IPS DF 4.7 (cell line): ENCODE measurements around the gene TOR1B.
"Not testable (repeated sequence)": the region's sequence is repeated elsewhere in the genome, so short reads cannot be mapped to it uniquely, and the experiment has no call there.

Source experiments
- DNase-seq: peaks from one replicate; pipeline ENCODE4 v3.0.0-alpha.2; 2013; ENCODE audit warnings: low spot score; ENCODE audit errors: extremely low read depth

The TOR1B gene, protein sequence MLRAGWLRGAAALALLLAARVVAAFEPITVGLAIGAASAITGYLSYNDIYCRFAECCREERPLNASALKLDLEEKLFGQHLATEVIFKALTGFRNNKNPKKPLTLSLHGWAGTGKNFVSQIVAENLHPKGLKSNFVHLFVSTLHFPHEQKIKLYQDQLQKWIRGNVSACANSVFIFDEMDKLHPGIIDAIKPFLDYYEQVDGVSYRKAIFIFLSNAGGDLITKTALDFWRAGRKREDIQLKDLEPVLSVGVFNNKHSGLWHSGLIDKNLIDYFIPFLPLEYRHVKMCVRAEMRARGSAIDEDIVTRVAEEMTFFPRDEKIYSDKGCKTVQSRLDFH

DNA sequence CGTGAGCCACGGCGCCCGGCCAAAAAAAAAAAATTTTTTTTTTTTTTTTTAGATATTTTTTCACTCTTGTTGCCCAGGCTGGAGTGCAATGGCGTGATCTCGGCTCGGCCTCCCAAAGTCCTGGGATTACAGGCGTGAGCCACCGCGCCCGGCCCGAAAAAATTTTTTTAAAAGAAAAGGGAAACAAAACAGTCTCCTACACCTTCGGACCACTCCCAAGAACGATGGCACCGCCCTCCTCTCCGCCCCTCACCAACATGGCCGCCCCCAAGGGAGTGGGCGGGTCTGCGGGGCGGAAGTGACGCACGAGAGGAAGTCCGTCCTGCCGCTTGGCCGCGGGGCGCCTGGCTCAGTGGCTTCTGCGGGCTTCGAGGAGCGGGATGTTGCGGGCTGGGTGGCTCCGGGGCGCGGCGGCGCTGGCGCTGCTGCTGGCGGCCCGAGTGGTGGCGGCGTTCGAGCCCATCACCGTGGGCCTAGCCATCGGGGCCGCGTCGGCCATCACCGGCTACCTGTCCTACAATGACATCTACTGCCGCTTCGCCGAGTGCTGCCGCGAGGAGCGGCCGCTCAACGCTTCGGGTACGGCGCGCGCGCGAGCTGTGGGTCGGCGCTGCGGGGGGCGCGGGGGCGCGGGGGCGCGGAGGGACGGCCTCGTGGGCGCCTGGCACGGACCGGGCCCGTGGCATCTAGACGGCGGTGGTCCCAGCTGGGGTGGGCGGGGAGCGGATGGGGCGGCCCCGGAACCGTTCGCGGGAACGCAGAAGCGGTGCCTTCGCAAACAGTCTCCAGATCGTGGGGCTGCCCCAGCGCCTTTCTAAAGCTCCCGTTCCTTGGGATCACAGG is at the start of gene TOR1B:
Gene TOR1B, plus strand, starts transcription at position 352 of the 843 bp plus-strand sequence. Its CDS starts 29 bp downstream, at position 381.
- peak; percentile 68 for DNase-seq

DNA sequence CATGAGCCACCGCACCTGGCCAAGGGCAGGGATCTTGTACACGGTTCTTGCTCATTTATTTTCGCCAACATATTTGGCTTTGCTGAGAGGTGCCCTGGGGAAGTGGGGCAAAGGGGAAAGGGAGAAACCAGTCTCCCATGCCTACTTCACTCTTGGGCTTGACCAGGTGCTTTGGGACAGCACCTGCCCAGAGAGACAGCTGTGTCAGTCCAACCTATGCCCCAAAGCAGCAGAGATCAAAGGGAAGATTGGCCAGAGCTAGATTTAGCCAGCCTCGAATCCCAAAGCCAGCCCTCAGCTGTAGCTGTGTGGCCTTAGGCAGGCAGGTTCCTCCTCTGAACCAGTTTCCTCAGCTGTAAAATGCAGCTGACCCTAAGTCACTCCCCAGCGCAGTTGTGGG is 47.8 kb upstream of the TOR1B start:
- no peak for DNase-seq

DNA sequence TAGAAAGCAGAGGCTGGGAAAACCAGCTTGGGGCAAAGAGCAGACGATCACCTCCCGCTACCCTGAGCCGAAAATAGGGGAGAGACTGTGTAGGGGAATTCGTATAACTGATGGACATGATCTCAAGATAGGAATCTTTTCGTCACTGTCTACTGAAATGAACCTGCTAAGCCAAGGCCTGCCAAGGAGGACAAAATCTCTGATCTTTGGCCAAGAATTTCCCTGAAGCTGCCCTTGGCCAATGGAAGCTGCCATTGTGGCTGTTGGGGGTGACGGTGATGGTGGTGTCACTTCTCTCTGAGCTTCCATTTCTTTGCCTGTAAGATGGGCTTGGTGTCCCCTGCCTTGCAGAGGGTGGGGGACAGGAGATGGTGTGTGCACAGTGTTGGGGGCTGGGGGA is 46.8 kb upstream of the TOR1B start:
- DNase-seq = no peak

DNA sequence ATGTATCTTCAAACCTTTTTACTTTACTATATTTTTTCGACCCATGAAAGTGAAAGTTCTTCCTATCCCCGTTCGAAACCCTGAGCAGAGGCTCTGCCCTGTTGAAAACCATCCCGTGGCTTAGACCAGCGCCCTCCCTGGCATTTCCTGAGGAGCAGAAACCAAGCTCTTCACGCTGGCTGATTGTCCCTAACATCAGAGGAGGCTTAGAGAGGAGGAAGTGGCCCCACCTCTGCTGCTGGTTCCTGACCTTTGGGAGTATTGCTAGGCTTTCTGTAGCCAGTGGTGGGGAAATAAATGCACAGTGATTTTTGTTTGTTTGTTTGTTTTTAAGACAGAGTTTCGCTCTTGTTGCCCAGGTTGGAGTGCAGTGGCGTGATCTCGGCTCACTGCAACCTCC is 45.9 kb upstream of the TOR1B start:
- no peak for DNase-seq

DNA sequence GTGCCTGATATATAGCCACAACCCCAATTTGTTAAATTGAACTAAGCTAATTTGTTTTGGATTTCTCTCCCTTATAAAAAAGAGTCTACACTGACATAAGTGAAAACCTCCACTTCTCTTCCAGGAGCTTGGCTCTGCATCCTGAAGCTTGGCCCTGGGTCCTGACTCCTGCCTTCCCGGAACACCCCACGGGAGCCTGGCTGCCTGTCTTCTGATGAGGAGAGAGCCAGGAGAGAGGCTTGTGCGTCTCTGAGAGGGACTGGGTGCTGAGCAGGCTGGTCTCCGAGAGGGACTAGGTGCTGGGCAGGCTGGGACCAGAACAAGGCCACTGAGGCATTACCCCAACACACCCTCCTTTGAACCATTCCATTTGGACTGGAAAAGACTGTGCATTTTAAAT is 43.7 kb upstream of the TOR1B start:
- DNase-seq = no peak

DNA sequence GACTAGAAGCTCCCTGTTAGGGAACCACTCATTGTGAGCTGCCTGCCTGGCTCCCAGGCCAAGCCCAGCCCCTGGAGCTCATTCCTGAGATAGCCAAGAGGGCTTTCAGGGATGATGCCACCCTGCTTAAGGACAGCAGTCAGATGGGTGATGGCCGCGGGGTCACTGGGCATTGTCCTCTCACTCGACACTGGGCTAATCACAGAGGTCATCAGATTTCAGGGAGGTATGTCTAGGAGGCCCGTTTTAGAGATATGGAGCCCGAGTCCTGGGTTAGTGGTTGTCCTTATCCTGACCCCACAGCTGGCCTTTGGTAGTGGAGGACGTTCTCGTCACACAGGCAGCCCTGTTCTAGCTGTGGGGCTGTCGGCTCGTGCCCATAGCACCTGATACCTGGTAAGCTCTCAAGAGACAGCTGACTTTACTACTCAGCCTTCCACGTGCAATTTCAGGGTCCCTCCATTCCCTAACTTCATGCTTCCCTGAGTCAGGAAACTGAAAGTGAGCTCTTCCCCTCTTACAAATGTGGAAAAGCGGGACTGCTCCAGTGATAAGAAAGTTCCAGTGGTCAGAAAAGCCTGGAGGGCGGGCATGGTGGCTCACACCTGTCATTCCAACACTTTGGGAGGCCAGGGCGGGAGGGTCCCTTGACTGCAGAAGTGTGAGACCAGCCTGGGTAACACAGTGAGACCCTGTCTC is 43.0 kb upstream of the TOR1B start:
- DNase-seq = no peak

DNA sequence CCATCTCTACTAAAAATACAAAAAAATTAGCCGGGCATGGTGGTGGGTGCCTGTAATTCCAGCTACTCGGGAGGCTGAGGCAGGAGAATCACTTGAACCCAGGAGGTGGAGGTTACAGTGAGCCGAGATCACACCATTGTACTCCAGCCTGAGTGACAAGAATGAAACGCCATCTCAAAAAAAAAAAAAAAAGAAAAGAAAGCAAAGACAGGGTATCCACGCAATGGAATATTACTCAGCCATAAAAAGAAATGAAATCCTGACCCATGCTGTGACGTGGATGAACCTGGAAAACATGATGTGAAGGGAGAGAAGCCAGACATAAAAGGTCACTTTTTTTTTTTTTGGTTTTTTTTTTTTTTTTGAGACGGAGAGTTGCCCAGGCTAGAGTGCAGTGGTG is 42.2 kb upstream of the TOR1B start:
- not testable (repeated sequence) for DNase-seq

DNA sequence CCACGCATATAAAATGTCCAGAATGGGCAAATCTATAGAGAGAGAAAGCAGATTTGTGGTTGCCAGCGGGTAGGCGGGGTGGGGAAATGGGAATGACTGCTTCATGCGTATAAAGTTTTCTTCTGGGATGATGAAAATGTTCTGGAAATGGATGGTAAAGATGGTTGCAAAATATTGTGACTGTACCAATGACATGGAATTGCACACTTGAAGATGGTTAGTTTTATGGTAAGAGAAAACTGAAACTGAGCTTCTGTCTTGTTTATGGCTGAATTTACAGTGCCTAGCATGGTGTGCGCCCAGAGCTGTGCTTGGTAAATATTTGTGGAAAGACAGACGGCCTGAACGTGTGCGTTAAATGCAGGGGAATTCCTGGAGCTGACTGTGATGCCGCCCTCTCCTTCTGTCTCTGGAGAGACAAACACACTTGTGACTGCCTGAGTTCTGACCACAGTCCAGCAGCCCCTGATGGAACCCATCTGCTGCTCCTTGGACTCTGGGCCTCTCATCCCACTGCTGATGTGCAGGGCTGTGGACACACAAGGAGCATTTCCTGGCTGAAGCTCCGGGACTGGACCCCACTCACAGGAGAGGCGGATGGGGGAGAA is 41.6 kb upstream of the TOR1B start:
- DNase-seq = no peak

DNA sequence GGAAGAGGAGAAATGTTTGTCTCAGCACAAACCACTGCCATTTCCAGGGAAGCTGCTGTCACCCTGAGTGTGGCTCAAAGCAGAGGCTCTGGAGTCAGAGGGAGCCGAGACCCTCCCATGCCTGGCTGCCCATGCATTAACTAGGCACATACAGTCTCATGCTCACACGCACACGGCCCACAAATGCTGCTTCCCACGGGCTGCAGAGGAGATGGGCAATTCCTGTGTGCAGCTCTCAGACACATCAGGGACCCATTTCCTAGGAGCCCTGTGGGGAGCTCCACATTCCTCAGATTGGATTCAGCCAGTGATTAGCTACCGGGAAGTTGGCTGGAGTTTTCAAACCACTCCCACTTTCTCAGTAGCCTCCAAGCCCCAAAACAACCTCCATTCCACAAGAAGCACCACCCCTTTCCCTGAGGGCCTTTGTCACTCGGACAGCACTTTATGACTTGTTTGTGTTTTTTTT is 41.0 kb upstream of the TOR1B start:
- DNase-seq = no peak

DNA sequence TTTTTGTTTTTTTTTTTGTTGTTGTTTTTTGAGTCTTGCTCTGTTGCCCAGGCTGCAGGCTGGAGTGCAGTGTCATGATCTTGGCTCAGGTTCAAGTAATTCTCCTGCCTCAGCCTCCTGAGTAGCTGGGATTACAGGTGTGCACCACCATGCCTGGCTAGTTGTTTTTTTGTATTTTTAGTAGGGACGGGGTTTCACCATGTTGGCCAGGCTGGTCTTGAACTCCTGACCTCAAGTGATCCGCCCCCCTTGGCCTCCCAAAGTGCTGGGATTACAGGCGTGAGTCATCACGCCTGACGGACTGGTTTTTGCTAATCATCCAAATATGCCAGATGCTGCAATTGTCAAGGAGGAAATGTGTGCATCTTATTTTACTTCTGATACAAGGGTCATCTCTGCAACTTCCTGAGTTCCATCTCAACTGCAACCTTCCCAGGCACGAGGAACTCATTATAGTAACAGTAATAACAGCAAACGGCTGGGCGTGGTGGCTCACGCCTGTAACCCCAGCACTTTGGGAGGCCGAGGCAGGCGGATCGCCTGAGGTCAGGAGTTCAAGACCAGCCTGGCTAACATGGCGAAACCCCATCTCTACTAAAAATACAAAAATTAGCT is 40.5 kb upstream of the TOR1B start:
- not testable (repeated sequence) for DNase-seq

DNA sequence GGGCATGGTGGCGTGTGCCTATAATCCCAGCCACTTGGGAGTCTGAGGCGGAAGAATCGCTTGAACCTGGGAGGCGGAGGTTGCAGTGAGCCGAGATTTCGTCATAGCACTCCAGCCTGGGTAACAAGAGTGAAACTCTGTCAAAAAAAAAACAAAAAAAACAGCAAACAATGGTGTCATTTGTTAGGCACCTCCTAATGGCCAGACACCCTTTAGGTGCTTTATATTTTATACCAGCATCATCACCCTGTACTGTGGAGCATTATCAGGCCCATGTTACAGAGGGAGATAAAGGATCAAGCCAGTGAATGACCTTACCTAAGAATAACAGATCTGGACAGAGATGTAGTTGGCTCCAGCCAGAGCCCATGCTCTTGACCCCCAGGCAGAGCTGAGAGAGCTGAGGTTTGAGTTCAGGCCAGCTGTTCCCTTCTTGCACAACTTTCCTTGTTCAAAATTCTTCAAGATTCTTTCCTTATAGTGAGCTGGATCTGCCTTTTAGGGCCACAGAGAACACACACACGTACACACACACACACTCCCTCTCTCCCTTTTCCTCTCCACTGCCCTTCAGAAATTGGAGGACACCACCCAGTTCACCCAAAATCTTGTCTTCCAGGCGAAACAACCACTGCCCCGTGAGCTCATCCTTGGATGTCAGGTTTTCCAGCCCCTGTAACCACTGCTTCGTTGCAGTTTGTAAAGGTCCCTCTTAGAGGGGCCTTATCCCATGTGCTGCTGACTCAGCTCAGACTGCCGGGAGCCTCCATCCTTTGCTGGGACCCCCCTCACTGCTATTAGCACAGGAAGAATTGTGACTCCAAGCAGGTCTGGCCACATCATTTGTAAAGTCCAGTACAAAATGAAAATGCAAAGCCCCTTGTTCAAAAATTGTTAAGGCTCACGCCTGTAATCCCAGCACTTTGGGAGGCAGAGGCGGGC is 39.7 kb upstream of the TOR1B start:
- no peak for DNase-seq

DNA sequence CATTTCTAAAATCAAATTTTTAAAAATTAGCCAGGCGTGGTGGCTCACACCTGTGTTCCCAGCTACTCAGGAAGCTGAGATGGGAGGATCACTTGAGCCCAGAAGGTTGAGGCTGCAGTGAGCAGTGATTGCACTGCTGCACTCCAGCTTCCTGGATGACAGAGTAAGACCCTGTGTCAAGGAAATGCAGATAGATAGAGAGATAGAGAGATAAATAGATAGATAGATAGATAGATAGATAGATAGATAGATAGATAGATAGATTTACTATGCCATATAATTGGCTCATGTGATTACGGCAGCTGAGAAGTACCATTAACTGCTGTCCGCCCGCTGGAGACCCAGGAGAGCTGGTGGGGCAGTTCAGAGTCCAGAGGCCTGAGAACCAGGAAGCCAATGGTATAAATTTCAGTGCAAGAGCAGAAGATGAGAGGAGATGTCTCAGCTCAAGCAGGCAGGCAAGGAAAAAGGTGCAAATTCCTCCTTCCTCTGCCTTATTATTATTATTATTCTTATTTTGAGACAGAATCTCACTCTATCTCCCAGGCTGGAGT is 37.1 kb upstream of the TOR1B start:
- no peak for DNase-seq

DNA sequence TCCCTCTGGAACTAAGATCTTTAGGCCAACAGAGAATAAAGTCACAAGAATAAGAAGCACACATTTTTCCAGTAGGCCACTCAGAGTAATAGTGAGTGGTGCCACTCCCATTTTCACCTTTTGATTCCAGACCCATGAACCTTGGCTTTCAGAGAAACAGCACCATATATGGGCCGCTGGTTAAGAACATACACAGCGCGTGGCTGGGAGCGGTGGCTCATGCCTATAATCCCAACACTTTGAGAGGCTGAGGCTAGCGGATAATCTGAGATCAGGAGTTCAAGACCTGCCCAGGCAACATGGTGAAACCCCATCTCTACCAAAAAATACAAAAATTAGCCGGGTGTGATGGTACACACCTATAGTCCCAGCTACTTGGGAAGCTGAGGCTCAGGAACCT is 34.5 kb upstream of the TOR1B start:
- DNase-seq = no peak

DNA sequence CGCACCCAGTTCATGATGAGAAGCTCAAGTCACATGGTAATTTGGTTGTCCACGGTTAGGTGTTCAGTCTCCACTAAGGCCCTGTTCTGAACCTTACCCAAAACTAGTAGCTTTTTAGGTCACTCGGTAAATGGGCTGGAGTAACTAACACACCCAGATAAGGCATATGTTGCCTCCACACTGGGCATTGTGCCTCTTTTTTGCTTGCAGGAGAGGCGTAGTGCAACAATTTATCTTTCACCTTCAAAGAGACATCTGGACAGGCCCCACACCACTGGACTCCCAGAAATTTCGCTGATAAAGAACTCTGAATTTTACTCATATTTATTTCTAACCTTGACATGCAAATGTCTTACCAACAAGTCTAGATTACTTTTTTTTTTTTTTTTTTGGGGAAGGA is 33.3 kb upstream of the TOR1B start:
- DNase-seq = no peak

DNA sequence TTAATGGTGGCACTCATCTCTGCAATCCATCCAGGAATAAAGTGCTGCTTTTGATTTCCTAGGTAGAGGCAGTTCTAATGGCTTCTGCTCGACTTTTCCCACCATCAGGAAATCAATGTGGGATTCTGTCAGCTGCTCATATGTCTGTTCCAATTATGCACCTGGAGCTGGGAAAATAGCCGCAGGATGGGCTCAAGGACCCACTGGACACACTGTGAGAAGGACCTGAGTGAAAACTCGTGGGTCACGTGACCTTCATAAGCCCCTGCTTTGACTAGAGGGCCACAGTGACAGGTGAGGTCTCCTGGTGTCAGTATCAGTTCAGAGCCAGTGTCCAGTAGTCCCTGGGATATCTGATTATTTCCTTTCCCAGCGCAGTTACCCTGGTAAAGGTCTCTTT is 32.2 kb upstream of the TOR1B start:
- no peak for DNase-seq

DNA sequence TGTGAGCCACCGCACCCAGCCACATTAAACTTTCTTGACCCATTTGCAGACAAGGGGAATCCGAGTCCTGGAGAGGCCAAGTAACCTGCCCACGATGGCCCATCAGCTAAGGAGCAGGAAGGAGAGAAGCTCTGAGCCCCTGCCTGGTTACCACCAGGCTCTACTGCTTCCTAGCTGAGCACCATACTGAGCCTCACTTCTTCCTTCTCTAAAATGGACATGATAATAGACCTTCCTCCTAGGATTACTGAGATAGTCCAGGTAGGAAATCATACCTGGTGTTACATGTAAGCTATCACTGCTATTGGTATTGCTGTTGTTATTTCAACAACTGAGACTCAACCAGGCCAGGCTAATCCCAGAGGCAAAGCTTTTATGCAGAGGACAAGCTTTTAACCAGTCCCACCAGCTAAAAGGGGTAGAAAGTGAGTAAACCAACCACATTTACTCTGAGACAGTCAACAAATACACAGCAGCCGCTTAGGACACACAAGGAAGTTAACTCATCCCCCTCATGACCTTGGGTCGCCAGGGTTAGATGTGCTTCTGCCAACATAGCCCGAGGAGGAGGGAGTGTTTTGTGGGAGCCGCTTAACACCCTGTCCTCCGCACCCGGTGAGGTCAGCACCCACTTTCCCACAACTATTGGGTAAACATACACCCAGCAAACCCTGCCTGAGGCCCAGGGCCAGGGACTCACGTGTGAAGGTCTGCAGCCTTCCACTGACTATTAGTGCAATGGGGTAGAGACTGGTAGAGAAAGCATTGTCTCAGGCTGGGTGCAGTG is 29.5 kb upstream of the TOR1B start:
- DNase-seq = no peak

DNA sequence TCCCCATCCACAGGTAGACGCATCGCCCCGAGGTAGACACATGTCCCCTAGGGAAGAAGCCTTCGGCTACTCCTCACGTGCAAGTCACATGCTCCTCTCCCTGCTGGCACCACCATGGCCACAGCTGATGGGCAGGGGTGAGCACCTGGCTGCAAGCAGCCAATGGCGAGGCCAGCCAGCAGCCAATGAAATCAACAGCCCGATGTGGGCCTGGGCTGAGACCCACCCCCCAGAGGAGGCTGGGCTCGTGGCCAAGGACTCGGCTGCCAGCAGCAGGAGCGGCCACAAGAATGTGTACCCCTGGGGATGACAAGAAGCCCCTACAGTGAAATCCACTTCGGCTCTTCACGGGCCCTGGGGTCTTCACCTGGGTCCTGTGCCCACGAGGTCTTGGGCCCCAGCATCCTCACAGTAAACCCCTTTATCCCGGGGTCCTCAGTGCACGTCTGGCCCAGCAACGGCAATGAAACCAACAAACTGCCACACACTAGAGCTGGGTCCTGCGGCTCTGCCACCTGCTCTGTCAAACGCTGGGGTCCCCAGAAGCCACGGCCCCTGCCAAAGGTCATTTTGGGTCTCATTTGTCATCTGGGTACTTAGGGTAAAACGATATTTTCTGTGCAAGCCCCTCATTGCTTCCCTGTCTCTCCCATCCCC is 28.1 kb upstream of the TOR1B start:
- DNase-seq = no peak

DNA sequence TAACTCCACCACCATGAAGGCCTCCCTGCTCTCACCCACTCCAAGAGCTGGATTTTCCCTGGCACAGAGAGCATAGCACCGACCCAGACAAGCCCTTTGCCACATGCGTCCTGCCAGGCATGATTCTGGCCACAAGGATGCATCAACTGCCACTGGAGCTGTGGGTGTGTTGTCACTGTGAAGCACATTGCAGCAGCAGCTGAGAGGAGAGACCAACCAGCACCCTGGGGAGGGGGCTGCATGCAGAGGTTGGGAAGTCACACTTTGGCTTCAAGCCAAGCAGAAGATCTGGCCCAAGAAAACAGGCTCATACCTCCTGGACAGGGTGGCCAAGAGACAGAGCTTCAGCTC is 27.6 kb upstream of the TOR1B start:
- no peak for DNase-seq

DNA sequence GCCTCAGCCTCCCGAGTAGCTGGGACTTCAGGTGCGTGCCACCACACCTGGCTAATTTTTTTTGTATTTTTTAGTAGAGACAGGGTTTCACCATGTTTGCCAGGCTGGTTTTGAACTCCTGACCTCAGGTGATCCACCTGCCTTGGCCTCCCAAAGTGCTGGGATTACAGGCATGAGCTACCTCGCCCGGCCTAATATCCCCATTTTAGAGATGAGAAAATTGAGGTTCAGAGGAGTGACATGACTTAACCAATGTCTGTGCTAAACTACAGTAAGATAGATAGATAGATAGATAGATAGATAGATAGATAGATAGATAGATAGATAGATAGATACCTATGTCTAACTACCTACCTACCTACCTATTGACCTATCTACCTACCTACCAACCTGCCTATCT is 26.9 kb upstream of the TOR1B start:
- DNase-seq = not testable (repeated sequence)
